ENCODE data around the gene KCNQ2.

DNA sequence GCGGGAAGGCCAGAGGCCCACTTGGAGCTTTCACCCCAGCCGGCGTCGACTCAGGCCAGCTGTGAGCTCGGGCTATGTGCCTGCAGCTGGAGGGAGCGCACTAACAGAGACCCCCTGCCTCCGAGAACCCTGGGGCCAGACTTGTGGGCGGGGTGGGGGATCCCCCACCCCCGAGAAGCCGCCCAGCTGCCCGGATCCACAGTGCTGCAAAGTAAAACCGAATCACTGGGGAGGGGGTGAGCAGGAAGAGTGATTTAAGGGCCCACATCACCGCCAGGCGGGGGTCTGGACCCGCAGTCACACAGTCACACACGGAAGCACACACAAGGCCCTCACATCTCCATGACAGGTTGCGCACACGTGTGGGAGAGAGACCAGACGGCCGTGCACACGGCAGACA lies 48.7 kb downstream of the KCNQ2 start:
- TF ChIP-seq, protein P1, sequence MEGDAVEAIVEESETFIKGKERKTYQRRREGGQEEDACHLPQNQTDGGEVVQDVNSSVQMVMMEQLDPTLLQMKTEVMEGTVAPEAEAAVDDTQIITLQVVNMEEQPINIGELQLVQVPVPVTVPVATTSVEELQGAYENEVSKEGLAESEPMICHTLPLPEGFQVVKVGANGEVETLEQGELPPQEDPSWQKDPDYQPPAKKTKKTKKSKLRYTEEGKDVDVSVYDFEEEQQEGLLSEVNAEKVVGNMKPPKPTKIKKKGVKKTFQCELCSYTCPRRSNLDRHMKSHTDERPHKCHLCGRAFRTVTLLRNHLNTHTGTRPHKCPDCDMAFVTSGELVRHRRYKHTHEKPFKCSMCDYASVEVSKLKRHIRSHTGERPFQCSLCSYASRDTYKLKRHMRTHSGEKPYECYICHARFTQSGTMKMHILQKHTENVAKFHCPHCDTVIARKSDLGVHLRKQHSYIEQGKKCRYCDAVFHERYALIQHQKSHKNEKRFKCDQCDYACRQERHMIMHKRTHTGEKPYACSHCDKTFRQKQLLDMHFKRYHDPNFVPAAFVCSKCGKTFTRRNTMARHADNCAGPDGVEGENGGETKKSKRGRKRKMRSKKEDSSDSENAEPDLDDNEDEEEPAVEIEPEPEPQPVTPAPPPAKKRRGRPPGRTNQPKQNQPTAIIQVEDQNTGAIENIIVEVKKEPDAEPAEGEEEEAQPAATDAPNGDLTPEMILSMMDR (IDR thresholded peaks at IDR 0.05): no peak
- TF ChIP-seq POLR2A (IDR thresholded peaks at IDR 0.05): no peak

Data from testis (tissue), 2 donors.